HG02678 (cell line): ENCODE results near the gene CRMP1.
"Not testable (repeated sequence)": the region's sequence is repeated elsewhere in the genome, so short reads cannot be mapped to it uniquely, and the experiment has no call there.

Source experiments
- ATAC-seq: cut with Tn5 transposase; IDR thresholded peaks from one replicate; pipeline ENCODE4 v1.9.1; 2021; ENCODE audit warnings: mild to moderate bottlenecking, moderate library complexity; ENCODE audit not compliant: unreplicated experiment

CRMP1 gene

GRCh38 chr4:5863461-5864113, 29.3 kb downstream of the CRMP1 start:
- ATAC-seq: no peak

- no peak for ATAC-seq
These were observed 34.7 kb downstream of the CRMP1 start for GRCh38 chr4:5858020-5858769.

DNA sequence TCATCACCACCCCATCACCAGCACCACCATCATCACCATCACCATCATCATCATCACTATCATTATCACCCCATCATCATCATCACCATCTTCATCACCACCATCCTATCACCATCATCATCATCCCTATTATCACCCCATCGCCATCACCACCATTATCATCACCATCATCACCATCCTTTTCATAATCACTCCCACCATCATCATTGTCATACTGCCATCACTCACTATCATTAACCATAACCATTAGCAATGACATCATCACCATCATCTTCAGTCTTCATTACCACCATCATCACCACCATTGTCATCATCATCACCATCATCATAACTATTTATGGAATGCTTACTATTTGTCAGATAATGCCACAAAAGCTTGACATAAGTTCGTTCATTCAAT, 35.7 kb downstream of the CRMP1 start:
- ATAC-seq: no peak

DNA sequence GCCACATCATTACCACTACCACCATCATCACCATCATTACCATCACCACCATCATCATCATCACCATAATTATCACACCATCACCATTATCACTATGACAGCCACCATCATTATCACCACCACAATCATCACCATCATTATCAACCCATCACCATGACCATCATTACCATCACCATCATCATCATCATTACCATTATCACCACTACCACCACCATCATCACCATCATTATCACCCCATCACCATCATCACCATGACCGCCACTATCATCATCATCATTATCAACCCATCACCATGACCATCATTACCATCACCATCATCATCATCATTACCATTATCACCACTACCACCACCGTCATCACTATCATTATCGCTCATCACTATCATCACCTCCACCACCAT, 36.5 kb downstream of the CRMP1 start:
- not testable (repeated sequence) for ATAC-seq

DNA sequence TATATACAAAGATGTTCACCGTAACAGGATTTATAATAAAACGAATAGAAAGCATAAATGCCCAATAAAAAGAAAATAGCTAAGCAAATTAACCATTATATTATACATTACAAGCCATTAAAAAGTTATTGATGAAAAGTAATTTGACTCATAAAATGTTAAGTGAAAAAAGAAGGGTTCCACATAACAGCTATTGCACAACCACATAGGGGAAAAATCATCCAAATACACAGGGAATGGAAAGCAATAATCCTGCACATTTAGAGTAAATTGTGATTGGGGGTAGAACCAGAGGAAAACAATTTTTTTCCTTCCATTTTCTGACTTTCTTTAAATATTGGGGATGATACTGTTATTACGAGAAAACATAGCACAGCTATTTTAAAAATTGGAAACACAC, 38.0 kb downstream of the CRMP1 start:
- no peak for ATAC-seq

DNA sequence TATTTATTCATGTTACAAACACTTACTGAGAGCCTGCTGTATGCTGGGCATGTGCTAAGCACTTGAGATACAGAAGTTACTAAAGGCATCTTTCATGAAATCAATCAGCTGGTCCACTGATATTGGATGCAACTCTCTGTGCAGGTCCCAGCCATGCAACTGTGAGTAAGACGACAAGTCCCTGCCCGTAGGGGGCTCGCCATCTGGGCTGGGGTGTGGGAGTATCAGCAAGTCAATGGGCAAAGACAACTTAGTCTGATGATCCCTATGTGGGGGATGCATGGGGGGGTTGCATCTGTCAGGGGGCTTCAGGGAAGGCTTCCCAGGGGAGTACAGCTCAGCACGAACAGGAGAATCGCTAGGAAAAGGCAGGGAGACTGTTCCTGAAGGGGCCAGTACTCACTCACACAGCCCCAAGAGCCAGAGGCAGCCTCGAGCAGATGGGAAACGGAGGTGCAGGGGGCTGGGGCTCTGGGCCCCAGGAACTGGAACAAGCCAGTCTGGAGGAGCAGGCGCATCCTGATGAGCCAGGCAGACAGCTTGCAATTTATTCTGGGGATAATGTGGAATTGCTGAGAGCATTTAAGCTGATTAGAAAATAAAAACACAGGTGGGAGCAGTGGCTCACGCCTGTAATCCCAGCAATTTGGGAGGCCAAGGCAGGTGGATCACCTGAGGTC, 40.2 kb downstream of the CRMP1 start:
- ATAC-seq: no peak

- no peak for ATAC-seq
These were observed 41.1 kb downstream of the CRMP1 start for GRCh38 chr4:5851637-5852301.

- ATAC-seq: no peak
These were observed 47.6 kb downstream of the CRMP1 start for GRCh38 chr4:5845035-5845905.

- no peak for ATAC-seq
These were observed 49.0 kb downstream of the CRMP1 start for GRCh38 chr4:5843573-5844530.

GRCh38 chr4:5842456-5842855, 50.4 kb downstream of the CRMP1 start:
- ATAC-seq: no peak

- no peak for ATAC-seq
These were observed 52.9 kb downstream of the CRMP1 start for GRCh38 chr4:5839751-5840674.

DNA sequence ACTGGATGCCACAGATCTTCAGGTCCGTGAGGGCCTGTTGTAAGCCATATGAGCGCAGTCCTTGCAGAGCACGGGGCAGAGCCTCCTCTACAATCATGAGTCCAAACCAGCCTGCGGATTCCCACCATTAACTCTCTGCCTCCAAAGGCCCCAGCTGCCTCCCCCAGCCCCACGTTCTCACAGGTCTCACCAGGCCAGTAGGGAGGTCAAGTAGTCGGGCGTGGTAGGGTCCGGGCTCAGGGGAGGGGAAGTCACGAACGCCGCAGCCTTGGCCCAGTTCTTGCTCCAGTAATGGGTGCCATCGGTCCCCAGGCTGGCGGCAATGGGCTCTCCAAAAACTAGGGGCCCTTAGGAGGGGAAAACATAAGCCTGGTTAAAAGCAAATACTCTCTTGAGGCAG, 53.6 kb downstream of the CRMP1 start:
- no peak for ATAC-seq

GRCh38 chr4:5837483-5837882, 55.4 kb downstream of the CRMP1 start:
- not testable (repeated sequence) for ATAC-seq

- ATAC-seq: no peak
These were observed 55.9 kb downstream of the CRMP1 start for GRCh38 chr4:5836943-5837342.

GRCh38 chr4:5828005-5828391, 64.9 kb downstream of the CRMP1 start:
- ATAC-seq: no peak

DNA sequence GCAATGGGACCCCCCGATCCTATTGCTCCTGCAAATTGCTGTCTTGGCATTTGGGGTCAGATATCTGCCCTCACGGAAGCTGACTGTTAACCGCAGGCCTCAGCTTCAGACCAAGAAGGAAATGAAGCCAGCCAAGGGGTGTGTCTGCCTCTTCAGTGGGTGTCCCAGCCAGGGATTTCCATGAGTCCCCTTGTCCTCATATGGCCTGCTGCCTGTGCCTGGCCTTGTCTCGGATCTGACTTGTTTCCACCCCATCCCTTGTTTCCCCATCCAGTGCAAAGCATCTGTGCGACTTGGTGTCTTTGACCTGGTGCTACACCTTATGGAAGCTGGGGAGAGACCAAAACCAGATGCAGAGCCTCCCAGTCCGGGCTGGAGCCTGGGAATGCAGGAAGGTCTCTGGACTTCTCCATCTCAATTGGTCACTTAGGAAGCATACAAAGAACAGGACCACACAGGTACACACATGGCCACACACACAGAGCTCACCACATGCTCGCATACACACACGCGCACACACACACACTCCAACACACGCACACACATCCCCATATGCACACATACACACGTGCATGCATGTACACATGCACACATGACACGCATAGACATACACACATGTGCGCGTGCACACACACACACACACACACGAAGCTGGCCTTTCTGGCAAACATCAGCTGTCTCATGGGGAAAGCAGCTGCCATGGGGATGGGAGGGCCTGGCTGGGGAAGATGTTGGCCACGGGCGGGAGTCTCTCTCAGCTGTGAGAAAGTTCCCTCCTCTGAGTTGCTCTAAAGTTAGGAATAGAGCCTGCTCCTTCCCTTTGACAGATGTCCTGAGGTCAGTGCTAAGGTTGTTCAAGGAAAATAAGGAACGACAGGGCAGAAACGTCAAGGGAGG, 65.5 kb downstream of the CRMP1 start:
- ATAC-seq: no peak

GRCh38 chr4:5826437-5827107, 66.3 kb downstream of the CRMP1 start:
- no peak for ATAC-seq
